WTC11 (cell line): ENCODE results near the gene RYR2. TPM values are rescaled to one million over a fixed set of nuclear protein-coding genes. Genes with fewer than 3 reads are reported as not detected.

Experiments used
- ATAC-seq: fragments of 200-7000 bp; cut with Tn5 transposase; 2 replicates; pipeline ENCODE4 v1.10.0; 2021; ENCODE audit warnings: mild to moderate bottlenecking, moderate library complexity
- CTCF ChIA-PET: fragments of 300-600 bp; sonication (Branson Sonifier 250); formaldehyde crosslinking; loops from one replicate; lab custom pipeline; 2021; ENCODE audit warnings: antibody characterized with exemption; lab: Charles Lee
- POLR2A ChIA-PET: fragments of 350-600 bp; sonication (Branson Sonifier 250); formaldehyde crosslinking; loops from one replicate; lab custom pipeline; 2021; ENCODE audit warnings: antibody characterized with exemption; lab: Charles Lee
- DNase-seq: peaks from one replicate; pipeline ENCODE4 v3.0.0; 2021; ENCODE audit warnings: low spot score
- H3K27ac Mint-ChIP-seq: 2 replicates; pipeline ENCODE4 v1.8.0; 2021; ENCODE audit warnings: mixed read lengths
- H3K27me3 Mint-ChIP-seq: 2 replicates; pipeline ENCODE4 v1.8.0; 2021; ENCODE audit warnings: low read depth, mild to moderate bottlenecking, moderate library complexity, mixed read lengths
- H3K36me3 Mint-ChIP-seq: 2 replicates; pipeline ENCODE4 v1.8.0; 2021; ENCODE audit warnings: mixed read lengths
- H3K4me1 Mint-ChIP-seq: 2 replicates; pipeline ENCODE4 v1.8.0; 2022; ENCODE audit warnings: mixed read lengths
- H3K4me3 Mint-ChIP-seq: 2 replicates; pipeline ENCODE4 v1.8.0; 2021; ENCODE audit warnings: mild to moderate bottlenecking, moderate library complexity, mixed read lengths
- H3K9me3 Mint-ChIP-seq: 2 replicates; pipeline ENCODE4 v1.8.0; 2021; ENCODE audit warnings: mixed read lengths
- ATF2 ChIP-seq: sonication (generic); formaldehyde crosslinking; IDR thresholded peaks from 2 replicates; pipeline ENCODE4 v1.8.1; 2022; ENCODE audit warnings: low read depth, missing genetic modification reagents, borderline replicate concordance
- CBFB ChIP-seq: sonication (generic); formaldehyde crosslinking; IDR thresholded peaks from 2 replicates; pipeline ENCODE4 v1.8.1; 2022; ENCODE audit warnings: mild to moderate bottlenecking, low read depth, missing genetic modification reagents
- ETV6 ChIP-seq: sonication (generic); formaldehyde crosslinking; IDR thresholded peaks from 2 replicates; pipeline ENCODE4 v1.8.1; 2022; ENCODE audit warnings: mild to moderate bottlenecking, missing genetic modification reagents
- GABPB1 ChIP-seq: sonication (generic); formaldehyde crosslinking; IDR thresholded peaks from 2 replicates; pipeline ENCODE4 v1.8.1; 2023; ENCODE audit warnings: mild to moderate bottlenecking, missing genetic modification reagents
- GTF2I ChIP-seq: fragments of 250-450 bp; sonication (Bioruptor Pico); conservative IDR thresholded peaks from 2 replicates; pipeline ENCODE4 v1.4.0; 2021; ENCODE audit warnings: mild to moderate bottlenecking
- MLX ChIP-seq: sonication (generic); formaldehyde crosslinking; IDR thresholded peaks from 2 replicates; pipeline ENCODE4 v1.8.1; 2023; ENCODE audit warnings: mild to moderate bottlenecking, missing genetic modification reagents, moderate library complexity
- NFYB ChIP-seq: sonication (generic); formaldehyde crosslinking; conservative IDR thresholded peaks from 2 replicates; pipeline ENCODE4 v1.8.0; 2022; ENCODE audit warnings: low read depth, missing genetic modification reagents
- NR1H2 ChIP-seq: sonication (generic); formaldehyde crosslinking; IDR thresholded peaks from 2 replicates; pipeline ENCODE4 v1.9.0; 2021; ENCODE audit warnings: mild to moderate bottlenecking, moderate library complexity, missing genetic modification reagents
- SOX15 ChIP-seq: fragments of 250-450 bp; sonication (Bioruptor Pico); IDR thresholded peaks from 2 replicates; pipeline ENCODE4 v1.9.0; 2021; ENCODE audit warnings: mild to moderate bottlenecking
- ZNF138 ChIP-seq: sonication (generic); formaldehyde crosslinking; conservative IDR thresholded peaks from 2 replicates; pipeline ENCODE4 v1.8.1; 2022; ENCODE audit warnings: mild to moderate bottlenecking, moderate library complexity, missing genetic modification reagents
- ZNF232 ChIP-seq: sonication (generic); formaldehyde crosslinking; IDR thresholded peaks from 2 replicates; pipeline ENCODE4 v1.8.0; 2022; ENCODE audit warnings: mild to moderate bottlenecking, missing genetic modification reagents
- ZNF425 ChIP-seq: fragments of 250-450 bp; sonication (Bioruptor Pico); conservative IDR thresholded peaks from 2 replicates; pipeline ENCODE4 v1.9.0; 2021; ENCODE audit warnings: mild to moderate bottlenecking
- total RNA-seq: library from RNA; stranded (reverse); gene quantifications from 3 replicates; pipeline ENCODE4 v1.2.3, GENCODE V29; 2021
- TF ChIP-seq, protein P1 (sequence below): sonication (generic); formaldehyde crosslinking; IDR thresholded peaks from 2 replicates; pipeline ENCODE4 v1.8.0; 2023; ENCODE audit warnings: missing genetic modification reagents, mild to moderate bottlenecking, borderline replicate concordance
- TF ChIP-seq, protein P2 (sequence below): fragments of 250-450 bp; sonication (Bioruptor Pico); IDR thresholded peaks from 2 replicates; pipeline ENCODE4 v1.9.0; 2021; ENCODE audit warnings: mild to moderate bottlenecking

Gene RYR2
- total RNA-seq, 1 experiment from 2014 or later, result 7.9 TPM

- TF ChIP-seq CBFB (CRISPR knock-in tag) (no peak), ZNF425 (no peak)
Observed at GRCh38 chr1:237342730-237343129, 300.7 kb downstream of the RYR2 start (continued).

- DNase-seq (no peak), ATAC-seq (no peak)
- POLR2A ChIA-PET, result no interaction called here
- no peak overlapping the region for H3K27ac Mint-ChIP-seq
- peaks cover 3% of the 10 kb centered on the region; the same call in 1 of the 2 replicates for H3K4me1 Mint-ChIP-seq
- CTCF ChIA-PET, result no interaction called here
- no peak overlapping the region for H3K4me3 Mint-ChIP-seq
- H3K36me3 Mint-ChIP-seq, result no peaks in the 10 kb centered on the region
- no peaks in the 10 kb centered on the region for H3K9me3 Mint-ChIP-seq
- H3K27me3 Mint-ChIP-seq, result no peaks in the 10 kb centered on the region
- no peak for TF ChIP-seq ZNF232
- no peak for TF ChIP-seq NR1H2
- TF ChIP-seq, protein P1, sequence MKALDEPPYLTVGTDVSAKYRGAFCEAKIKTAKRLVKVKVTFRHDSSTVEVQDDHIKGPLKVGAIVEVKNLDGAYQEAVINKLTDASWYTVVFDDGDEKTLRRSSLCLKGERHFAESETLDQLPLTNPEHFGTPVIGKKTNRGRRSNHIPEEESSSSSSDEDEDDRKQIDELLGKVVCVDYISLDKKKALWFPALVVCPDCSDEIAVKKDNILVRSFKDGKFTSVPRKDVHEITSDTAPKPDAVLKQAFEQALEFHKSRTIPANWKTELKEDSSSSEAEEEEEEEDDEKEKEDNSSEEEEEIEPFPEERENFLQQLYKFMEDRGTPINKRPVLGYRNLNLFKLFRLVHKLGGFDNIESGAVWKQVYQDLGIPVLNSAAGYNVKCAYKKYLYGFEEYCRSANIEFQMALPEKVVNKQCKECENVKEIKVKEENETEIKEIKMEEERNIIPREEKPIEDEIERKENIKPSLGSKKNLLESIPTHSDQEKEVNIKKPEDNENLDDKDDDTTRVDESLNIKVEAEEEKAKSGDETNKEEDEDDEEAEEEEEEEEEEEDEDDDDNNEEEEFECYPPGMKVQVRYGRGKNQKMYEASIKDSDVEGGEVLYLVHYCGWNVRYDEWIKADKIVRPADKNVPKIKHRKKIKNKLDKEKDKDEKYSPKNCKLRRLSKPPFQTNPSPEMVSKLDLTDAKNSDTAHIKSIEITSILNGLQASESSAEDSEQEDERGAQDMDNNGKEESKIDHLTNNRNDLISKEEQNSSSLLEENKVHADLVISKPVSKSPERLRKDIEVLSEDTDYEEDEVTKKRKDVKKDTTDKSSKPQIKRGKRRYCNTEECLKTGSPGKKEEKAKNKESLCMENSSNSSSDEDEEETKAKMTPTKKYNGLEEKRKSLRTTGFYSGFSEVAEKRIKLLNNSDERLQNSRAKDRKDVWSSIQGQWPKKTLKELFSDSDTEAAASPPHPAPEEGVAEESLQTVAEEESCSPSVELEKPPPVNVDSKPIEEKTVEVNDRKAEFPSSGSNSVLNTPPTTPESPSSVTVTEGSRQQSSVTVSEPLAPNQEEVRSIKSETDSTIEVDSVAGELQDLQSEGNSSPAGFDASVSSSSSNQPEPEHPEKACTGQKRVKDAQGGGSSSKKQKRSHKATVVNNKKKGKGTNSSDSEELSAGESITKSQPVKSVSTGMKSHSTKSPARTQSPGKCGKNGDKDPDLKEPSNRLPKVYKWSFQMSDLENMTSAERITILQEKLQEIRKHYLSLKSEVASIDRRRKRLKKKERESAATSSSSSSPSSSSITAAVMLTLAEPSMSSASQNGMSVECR (CRISPR knock-in tag), result no peak
Observed at GRCh38 chr1:237352747-237353146, 310.8 kb downstream of the RYR2 start.

GRCh38 chr1:237353918-237354317, 311.9 kb downstream of the RYR2 start:
- Mint-ChIP-seq H3K9me3 (no peaks in the 10 kb centered on the region), H3K27ac (no peak overlapping the region), H3K27me3 (no peaks in the 10 kb centered on the region), H3K4me1 (peaks cover 3% of the 10 kb centered on the region; the same call in 1 of the 2 replicates), H3K36me3 (no peaks in the 10 kb centered on the region), H3K4me3 (no peak overlapping the region)
- no peak for ATAC-seq
- CTCF ChIA-PET, result interaction anchor here (0.9 kb wide), 1 partner anchor 745 kb away, joined by 4 read pairs; no protein-coding TSS in a partner anchor
- POLR2A ChIA-PET, result no interaction called here
- no peak for DNase-seq
- no peak for TF ChIP-seq ETV6 (CRISPR knock-in tag)
- TF ChIP-seq, all 79 proteins: peak for 0

GRCh38 chr1:237355022-237355421, 313.0 kb downstream of the RYR2 start:
- H3K27ac Mint-ChIP-seq, result no peak overlapping the region
- H3K36me3 Mint-ChIP-seq, result no peaks in the 10 kb centered on the region

DNA sequence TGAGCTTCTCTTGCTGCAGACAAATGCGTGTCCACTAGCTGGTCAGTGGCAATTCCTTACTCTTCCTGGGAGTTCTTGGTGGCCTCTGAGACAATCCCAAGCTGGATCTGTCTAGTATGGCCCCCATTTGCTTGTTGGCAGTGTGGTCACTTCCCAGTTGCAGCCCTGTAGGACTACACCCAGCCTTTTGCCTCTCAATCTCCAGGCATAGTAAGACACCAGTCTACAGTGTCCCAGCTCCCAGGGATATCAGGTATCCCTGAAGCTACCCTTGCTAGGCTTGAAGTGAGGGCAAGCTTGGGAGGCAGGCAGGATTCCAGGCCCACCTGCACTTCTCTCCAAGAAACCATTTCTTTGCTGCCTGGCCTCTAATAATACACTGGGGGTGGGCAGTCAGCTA, 316.6 kb downstream of the RYR2 start:
- DNase-seq, result no peak
- Mint-ChIP-seq H3K4me1 (peaks cover 8% of the 10 kb centered on the region), H3K36me3 (no peaks in the 10 kb centered on the region), H3K27ac (no peak overlapping the region), H3K4me3 (no peak overlapping the region), H3K27me3 (no peaks in the 10 kb centered on the region), H3K9me3 (no peaks in the 10 kb centered on the region)
- peak; percentile 58; the same call in 1 of the 2 replicates for ATAC-seq
- POLR2A ChIA-PET, result interaction anchor here (0.6 kb wide), 1 partner anchor 675 kb away, joined by 4 read pairs; no protein-coding TSS in a partner anchor
- CTCF ChIA-PET, result no interaction called here
- TF ChIP-seq, protein P1 (CRISPR knock-in tag), result no peak
- TF ChIP-seq ZNF138 (CRISPR knock-in tag), result no peak
- TF ChIP-seq, protein P2, sequence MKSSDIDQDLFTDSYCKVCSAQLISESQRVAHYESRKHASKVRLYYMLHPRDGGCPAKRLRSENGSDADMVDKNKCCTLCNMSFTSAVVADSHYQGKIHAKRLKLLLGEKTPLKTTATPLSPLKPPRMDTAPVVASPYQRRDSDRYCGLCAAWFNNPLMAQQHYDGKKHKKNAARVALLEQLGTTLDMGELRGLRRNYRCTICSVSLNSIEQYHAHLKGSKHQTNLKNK, result no peak
- no peak for TF ChIP-seq SOX15 (CRISPR knock-in tag)
- no peak for TF ChIP-seq GABPB1 (CRISPR knock-in tag)
- no peak for TF ChIP-seq ATF2 (CRISPR knock-in tag)
- no peak for TF ChIP-seq MLX (CRISPR knock-in tag)

More at GRCh38 chr1:237355022-237355421, 313.0 kb downstream of the RYR2 start:
- no peaks in the 10 kb centered on the region for H3K9me3 Mint-ChIP-seq
- TF ChIP-seq NFYB, result no peak
- no peak for TF ChIP-seq GTF2I (CRISPR knock-in tag)
- no peak for TF ChIP-seq ETV6 (CRISPR knock-in tag)
- DNase-seq (no peak), ATAC-seq (no peak)
- CTCF ChIA-PET, result no interaction called here
- H3K4me3 Mint-ChIP-seq, result no peak overlapping the region
- H3K27me3 Mint-ChIP-seq, result no peaks in the 10 kb centered on the region
- H3K4me1 Mint-ChIP-seq, result peaks cover 3% of the 10 kb centered on the region; the same call in 1 of the 2 replicates
- POLR2A ChIA-PET, result no interaction called here
